HG02678 (cell line): ENCODE data around the gene COPG2.
"Not testable (repeated sequence)": the region's sequence is repeated elsewhere in the genome, so short reads cannot be mapped to it uniquely, and the experiment has no call there.

Source experiments
- ATAC-seq: cut with Tn5 transposase; IDR thresholded peaks from one replicate; pipeline ENCODE4 v1.9.1; 2021; ENCODE audit warnings: mild to moderate bottlenecking, moderate library complexity; ENCODE audit not compliant: unreplicated experiment

COPG2 gene, protein sequence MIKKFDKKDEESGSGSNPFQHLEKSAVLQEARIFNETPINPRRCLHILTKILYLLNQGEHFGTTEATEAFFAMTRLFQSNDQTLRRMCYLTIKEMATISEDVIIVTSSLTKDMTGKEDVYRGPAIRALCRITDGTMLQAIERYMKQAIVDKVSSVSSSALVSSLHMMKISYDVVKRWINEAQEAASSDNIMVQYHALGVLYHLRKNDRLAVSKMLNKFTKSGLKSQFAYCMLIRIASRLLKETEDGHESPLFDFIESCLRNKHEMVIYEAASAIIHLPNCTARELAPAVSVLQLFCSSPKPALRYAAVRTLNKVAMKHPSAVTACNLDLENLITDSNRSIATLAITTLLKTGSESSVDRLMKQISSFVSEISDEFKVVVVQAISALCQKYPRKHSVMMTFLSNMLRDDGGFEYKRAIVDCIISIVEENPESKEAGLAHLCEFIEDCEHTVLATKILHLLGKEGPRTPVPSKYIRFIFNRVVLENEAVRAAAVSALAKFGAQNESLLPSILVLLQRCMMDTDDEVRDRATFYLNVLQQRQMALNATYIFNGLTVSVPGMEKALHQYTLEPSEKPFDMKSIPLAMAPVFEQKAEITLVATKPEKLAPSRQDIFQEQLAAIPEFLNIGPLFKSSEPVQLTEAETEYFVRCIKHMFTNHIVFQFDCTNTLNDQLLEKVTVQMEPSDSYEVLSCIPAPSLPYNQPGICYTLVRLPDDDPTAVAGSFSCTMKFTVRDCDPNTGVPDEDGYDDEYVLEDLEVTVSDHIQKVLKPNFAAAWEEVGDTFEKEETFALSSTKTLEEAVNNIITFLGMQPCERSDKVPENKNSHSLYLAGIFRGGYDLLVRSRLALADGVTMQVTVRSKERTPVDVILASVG

DNA sequence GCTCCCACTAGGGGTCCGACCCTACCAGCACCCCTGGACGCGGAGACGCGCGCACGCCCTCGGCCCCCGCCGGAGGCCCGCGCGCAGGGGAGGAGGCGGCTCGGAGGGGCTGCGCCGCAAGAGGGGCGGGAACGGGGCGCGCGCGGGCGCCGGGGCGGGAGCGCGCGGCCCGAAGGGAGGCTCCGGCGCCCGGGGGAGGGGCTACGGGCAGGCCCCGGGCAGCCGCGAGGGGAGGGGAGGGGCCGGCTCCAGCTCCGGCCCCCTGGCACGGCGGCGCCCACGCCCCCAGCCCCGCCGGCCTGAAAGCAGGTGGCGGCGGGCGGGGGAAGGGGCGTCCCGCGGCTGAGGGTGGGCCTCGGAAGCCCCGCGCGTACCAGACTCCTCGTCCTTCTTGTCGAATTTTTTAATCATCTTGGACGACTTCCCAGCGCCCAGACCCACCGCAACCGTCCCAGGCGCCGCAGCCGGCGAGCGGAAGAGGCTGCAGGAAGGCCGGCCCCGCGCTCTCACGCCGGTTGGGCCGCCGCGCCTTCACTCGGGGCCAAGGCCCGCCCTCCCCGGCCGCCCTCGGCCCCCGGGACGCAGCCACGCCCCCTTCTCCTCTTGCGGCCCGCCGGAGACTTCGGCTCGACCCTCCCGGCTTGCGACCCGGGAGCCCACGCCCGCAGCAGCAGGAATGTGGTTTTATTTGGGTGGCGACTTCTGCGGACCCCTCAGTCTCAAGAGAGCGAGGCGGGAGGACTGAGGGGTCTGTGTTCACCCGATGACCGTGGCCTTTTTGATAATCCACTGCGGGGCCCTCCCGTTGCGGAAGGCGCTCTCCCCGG, at the start of gene COPG2:
Gene COPG2 (minus strand): TSS at position 491 of the 827 bp plus-strand sequence. CDS start 80 bp downstream, at position 411.
- peak; percentile 96 for ATAC-seq

DNA sequence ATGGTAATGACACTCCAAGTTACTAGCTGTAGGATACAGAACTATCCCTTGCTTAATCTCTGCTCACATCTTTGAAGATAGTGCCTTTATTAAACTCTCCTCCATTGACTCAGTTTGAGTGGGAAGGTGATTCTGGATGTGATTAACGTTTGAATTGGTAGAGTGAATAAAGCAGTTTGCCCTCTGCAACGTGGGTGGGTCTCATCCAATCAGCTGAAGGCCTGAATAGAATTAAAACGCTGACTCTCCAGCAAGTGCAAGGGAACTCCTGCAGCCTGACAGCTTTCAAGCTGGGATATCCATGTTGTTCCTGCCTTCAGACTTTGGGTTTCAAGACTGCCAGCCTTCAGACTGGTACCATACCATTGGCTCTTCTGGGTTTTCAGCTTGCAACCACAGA, 43.9 kb upstream of the COPG2 start:
- no peak for ATAC-seq

DNA sequence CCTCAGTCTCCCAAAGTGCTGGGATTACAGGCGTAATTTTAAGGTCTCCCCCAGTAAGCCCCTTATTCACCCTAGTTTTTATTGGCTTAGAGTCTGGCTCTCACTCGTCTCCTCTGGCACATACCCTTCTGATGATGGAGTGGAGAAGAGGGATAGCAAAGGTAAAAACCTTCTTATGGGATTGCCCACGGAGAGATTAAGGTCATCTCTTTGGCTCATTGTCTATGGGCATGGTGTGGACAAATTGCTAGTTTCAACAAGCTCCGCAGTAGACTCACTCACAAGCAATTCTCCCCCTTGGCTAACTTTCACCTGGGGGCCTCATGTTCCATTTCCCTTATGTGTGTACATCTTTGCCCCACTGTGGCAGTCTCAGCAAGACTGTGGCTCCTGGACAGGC, 40.2 kb upstream of the COPG2 start:
- no peak for ATAC-seq

DNA sequence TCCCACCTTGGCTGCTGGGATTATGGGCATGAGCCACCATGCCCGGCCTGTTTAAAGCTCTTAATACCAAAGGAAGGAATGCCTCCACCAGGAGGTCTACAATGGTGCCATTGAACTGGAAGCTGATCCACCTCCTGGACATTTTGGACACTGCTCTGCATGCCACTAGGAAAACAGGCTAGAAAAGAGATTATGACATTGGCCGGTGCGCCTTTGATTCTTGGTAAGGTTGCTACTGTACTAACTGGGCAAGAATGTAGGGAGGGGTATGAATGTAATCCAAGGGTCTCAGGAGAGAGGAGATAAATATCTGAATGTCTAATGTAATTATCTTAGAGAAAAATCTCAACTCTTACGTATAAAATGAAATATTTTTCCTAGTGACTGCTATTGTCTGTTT, 39.5 kb upstream of the COPG2 start:
- ATAC-seq: no peak

DNA sequence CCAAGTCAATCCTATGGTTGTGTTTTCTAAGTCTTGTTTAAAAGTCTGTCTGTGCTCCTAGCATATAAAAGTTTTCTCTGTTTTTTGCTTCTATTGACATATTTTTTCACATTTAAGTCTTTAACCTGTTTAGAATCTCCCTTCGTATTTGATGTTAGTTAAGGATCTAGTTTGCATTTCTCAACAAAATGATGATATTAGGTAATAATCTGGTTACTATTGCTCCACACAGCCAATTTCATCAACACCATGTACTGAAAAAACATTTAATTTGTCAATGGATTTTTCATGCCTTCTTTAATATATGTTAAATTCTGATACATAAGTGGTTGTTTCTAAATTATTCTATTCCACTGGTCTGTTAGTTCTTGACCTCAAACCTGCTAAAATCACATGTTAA, 35.3 kb upstream of the COPG2 start:
- ATAC-seq: no peak

DNA sequence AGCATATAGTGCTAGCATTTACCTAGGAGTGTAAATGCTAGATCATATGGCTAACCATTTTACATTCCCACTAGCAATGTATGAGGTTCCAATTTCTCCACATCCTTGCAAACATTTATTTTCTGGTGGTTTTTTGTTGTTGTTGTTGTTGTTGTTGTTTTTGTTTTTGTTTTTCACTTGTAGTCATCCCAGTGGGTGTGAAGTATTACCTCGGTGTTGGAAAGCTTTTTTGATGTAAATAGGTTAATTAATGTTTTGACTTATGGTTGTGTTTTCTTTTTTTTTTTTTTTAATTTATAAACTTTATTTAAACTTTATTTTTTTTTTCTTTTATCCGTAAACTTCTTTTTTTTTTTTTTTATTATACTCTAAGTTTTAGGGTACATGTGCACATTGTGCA, 33.1 kb upstream of the COPG2 start:
- ATAC-seq: no peak

DNA sequence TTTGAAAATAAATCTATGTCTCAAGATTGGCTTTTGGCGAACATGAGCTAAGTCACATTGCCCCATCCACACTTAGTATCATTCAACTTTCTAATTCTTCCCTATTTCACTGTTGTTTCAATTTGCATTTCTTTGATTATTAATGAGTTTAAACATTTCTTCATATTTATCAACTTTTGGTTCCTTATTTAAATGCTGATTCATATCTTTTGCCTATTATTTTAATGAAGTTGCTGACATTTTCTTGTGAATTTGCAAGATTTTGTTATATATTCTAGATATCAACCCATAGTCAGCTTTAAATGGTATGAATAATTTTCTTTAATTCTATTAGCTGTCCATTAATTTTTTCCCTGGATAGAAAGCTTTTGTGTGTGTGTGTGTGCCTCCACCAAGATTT, 32.2 kb upstream of the COPG2 start:
- ATAC-seq: no peak

DNA sequence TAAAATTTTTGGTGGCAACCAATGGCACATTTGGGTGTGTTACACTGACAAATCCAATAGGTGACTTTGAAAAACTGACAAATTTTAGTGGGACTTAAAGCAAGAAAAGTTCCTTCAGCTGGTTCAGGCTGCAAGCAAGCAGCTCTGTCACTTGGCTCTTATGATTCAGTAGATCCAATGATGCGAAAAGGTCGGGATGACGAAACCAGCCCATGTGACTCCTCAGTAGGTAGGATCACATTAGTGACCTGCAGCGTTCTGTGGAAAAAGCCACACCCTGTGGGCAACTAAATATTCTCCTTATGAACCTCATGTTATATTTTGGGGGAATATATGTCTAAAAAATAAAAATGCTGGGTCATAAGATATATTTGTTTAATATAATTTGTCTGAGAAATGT, 31.1 kb upstream of the COPG2 start:
- no peak for ATAC-seq

DNA sequence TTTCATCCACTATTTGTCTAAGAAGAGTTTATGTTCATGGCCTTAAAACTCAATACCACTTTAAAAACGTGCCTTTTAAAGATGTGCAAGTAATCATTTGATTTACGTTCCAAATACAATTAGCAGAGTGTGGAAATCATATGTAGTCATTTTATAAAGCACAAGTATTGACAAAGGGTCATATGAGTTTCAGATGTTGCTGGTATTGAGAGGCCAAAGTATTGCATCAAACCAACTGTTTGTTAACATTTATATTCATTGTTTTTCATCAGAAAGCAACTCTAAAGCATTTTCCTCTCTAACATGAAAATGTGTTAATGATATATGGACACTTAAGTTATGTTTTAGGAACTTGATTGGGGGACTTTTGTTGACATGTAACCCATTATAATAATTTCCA, 29.3 kb upstream of the COPG2 start:
- no peak for ATAC-seq

DNA sequence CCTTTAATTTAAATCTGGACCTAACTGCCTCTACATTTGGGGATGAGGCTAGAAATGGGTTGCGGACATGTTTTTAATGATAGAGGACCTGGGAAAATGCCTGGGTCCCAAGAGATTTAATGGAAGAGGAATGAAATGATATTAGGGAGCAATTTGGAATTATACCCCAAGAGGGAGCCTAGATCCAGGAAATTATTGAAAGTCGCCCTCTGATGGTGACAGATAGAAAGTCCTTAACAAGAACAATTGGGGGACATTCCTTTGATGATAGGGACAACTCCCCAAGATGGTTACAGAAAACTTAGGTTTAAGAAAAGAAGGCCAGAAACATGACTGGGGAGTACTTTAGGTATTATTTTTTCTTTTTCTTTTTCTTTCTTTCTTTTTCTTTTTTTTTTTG, 27.3 kb upstream of the COPG2 start:
- ATAC-seq: no peak

DNA sequence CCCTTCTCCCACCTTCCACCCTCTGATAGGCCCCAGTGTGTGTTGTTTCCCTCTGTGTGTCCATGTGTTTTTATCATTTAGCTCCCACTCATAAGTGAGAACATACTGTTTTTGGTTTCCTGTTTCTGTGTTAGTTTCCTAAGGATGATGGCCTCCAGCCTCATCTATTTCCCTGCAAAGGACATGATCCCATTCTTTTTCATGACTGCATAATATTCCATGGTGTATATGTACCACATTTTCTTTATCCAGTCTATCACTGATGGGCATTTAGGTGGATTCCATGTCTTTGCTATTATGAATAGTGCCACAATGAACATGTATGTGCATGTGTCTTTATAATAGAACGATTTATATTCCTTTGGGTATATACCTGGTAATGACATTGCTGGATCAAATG, 23.8 kb upstream of the COPG2 start:
- not testable (repeated sequence) for ATAC-seq

DNA sequence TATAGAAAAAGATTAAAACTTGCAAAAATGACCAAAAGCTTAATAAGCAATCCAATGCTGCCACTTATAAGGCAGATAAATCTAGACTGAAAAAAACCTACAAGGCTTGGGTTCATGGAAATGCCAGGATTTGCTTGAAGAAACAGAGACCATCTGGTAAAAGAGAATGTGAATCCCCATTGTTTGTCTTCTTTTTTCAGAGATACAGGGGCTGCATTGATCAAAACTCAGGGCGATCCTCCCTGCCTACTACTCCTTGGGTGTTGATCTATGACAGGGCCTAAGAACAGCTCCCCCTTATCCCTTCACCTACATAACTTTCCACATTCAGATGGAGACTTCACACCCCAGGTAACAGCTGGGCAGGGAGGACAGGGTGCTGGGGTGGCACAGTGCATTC, 21.1 kb upstream of the COPG2 start:
- no peak for ATAC-seq

DNA sequence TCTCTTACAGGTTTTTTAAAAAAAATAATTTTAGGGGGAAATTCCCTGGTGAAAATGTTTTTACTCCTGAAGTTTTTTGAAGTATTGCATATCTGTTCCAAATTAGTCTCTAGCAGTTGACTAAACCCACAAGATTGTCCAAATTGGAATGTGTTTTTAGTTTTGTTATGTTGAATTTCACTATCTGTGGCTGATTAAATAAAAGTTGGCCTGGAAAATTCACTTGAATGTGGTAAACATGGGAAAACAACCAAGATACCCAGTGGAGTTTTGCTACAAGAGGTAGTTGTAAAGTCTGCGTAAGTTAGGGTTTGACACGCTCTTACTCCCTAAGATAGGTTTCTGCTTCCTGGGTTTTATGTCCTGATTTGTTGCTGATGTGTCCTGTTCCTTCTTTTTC, 14.5 kb upstream of the COPG2 start:
- no peak for ATAC-seq

DNA sequence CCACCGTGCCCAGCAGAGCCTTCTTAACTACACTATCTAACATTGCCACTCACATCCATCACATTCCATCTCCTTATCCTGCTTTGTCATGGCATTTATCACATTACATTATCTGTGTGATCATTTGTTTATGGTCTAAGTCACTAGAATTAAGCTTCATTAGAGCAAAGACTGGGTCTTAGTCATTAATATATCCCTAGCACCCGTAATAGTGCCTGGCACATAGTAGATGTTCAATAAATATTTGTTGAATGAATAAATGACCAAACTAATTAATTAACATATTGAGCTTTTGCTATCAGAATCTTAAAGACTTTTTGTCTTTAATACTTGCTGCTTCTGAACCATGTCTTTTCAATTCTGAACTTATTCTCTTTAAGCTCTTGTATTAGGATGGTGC, 5.9 kb upstream of the COPG2 start:
- no peak for ATAC-seq

DNA sequence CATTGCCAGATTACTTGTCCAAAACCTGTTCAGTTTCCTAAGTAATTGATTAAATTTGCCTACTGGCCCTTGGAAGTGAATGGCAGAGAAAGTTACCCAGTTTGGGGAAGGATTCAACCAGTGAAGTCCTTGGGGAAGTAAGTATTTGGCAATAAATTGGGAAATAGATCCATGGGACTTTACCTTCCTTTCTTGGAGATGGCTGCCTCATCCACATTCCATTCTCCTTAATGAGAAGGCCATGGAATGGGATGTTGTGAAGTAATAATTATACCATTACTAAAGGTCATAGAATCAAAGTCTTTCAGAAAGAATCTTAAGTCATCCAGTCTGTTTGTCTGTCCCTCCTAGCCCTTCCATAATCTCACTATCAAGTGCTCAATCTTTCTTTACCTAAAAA, 4.5 kb upstream of the COPG2 start:
- no peak for ATAC-seq

DNA sequence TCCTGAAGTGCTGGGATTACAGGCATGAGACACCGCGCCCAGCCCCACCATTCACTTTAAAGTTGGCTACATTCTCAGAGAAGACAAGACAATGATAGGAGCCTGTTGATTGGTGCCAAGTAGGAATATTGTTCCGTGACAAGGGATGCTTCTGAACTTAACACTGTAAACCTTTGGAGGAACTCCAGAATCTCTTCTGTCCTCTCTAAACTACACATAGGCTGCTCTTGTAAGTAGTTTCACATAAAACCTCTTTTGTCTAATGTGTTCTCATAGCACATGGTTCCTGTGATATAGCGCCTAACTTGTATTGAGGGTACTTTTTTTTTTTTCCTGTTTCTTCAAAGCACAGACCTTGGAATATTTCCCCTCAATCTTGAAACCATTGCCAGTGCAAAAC, 3.6 kb upstream of the COPG2 start:
- no peak for ATAC-seq

DNA sequence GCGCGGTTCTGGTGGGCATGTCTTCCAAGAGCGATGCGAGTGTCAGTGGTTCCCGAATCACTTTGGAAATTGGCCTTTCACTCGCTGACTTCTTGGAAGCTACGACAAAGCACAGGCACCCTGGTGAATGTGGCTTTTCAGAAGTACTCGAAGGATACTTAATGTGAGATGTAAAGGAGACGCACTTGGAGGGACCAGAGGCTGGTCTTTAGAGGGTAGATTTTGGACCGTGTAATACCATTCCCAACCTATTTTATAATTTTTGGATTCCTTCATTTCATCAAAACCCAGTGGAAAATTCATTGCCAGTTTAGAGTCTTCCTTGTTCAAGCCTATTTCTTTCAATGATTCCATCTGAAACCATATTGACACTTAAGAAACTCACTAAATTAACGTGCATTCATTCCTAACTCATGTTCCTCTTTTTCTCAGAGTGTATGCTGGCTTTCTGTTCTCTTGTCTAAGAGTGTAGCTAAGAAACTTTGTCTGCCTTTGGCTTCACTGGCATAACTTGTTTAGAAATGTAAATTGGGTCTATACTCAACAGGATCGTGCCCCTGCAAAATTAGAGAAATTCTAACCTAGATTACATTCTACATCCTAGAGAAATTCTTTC, 645 bp upstream of the COPG2 start:
- no peak for ATAC-seq

DNA sequence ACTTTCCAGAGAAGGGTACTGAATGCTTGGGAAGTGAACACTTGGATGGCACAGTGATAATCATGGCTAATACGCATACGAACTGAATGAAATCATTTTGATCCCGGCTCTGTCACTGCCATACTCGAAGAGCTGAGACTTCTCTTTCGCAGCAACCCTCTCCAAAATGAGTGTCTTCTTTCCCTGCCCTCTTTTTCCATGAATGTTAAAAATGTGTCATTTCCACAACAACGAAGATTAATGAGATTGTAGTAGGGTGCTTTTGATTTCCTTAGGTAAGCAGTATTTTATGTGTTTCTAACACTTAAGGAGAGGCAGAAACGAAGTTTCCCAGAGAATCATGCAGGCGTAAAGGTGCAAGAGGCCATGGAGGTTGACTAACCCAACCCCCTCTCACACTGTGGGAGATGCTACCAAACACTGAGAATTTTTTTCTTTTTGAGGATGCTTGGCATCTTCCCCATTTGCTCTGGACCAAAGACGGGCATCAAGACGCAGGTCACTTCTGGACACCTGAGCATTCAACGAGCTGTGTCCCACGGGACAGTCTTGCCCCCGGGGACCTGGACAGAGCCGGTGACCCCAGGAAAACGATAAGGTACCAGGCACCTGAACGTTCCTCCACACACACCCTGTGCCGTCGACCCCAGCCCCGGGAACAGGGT, 823 bp downstream of the COPG2 start:
- no peak for ATAC-seq

DNA sequence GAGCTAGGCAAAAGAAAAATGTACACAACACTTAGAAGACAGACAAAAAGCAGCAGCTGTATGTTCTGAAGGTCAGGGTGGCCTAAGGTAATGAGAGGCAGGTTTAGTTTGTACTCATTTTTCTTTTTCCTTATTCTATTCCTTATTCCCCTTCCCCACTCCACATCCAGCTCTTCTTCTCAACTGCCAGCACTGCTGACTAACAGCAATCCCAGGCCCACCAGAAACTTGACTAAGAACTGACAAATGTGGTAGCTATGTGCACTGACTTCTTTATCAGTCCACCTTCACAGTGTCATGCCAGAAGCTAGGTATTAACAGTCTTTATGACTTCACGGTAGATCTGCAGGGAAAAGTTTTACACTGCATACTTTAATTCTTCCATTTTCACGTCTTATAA, 6.1 kb downstream of the COPG2 start:
- ATAC-seq: no peak

DNA sequence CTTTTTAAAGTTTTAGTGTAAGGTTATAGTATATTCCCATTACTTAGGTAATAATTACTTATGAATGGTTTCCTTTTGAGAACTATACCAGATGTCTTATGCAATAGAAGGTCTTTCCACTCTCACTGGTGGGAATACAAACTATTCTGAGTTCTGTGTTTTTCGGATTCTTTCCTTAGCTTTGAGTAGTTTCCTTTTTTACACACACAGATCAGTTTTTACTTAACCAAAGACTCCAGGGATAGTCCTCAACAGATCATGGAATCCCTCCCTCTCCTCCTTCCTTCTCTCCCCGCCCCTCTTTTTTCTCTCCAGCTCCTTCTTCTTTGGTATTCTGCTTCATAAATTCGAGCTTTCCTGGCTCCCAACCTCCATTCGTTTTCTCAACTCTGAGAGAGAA, 13.3 kb downstream of the COPG2 start:
- no peak for ATAC-seq
